ENCODE results near the gene PTPN6.

DNA sequence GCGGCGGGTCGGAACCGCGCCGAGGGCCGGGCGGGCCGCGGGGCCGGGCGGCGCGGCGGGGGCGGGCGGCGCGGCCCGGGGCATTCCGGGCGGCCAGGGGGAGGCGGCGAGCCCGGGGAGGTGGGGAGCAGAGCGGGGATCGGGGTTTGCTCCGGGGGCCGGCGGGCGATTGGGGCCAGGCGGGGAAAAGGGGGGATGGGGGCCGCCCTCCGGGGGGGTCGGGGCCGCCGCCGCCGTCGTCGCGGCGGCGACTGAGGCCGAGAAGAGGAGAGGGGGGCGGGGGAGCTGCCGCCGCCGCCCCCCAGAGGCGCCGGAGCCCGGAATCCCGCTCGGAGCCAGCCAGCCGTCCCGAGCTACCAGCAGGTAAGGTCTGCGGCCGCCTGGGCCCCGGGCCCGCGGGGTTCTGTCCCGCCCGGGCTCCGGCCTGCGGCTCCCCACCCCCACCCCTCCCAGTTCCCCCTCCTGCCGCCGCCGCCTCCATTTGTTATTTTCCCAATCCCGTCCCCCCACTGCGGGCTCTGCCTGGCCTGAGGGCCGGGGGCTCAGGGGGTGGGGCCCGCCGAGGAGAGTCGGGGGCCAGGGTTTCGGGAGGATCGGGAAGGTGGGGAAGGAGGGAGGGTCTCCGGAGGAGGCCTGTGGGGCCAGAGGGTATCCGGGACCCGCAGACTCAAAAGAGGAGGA lies 23.0 kb upstream of the PTPN6 start:
- TF ChIP-seq, protein P1, sequence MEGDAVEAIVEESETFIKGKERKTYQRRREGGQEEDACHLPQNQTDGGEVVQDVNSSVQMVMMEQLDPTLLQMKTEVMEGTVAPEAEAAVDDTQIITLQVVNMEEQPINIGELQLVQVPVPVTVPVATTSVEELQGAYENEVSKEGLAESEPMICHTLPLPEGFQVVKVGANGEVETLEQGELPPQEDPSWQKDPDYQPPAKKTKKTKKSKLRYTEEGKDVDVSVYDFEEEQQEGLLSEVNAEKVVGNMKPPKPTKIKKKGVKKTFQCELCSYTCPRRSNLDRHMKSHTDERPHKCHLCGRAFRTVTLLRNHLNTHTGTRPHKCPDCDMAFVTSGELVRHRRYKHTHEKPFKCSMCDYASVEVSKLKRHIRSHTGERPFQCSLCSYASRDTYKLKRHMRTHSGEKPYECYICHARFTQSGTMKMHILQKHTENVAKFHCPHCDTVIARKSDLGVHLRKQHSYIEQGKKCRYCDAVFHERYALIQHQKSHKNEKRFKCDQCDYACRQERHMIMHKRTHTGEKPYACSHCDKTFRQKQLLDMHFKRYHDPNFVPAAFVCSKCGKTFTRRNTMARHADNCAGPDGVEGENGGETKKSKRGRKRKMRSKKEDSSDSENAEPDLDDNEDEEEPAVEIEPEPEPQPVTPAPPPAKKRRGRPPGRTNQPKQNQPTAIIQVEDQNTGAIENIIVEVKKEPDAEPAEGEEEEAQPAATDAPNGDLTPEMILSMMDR (conservative IDR thresholded peaks at IDR 0.05; ENCODE audit: low read depth, low read length): no peak
- no peak for TF ChIP-seq EZH2 (IDR thresholded peaks at IDR 0.05; ENCODE audit: borderline replicate concordance, low read depth, low read length, poor library complexity, severe bottlenecking)

Measured in A673 (cell line).